H1 (cell line): ENCODE results near the gene GDPD4. TPM values are rescaled to one million over a fixed set of nuclear protein-coding genes. Genes with fewer than 3 reads are reported as not detected.

Experiments used
- CTBP2 ChIP-seq: IDR thresholded peaks from 2 replicates; pipeline ENCODE4 v1.7.0; 2011; ENCODE audit warnings: borderline replicate concordance, mild to moderate bottlenecking, moderate library complexity, mixed read lengths, low read length; ENCODE audit not compliant: insufficient read depth, insufficient read length
- polyA plus RNA-seq, 7 experiments: library from polyadenylated mRNA; depleted of rRNA in 3 of 7; stranded (reverse) in 5 of 7; unstranded in 2 of 7; fragments of >200 nt in 5 of 7; fragments of 200-250 nt in 2 of 7; gene quantifications; 1 replicate in 5 of 7; 2 replicates in 1 of 7; 4 replicates in 1 of 7; pipeline versions ENCODE4 v1.2.1 to v1.2.3, GENCODE V29; 2011 to 2013; ENCODE audit warnings: missing spikeins in 2 of 7, mixed read lengths in 2 of 7
- total RNA-seq: library from RNA; stranded (reverse); fragmentation: NEBNext Ultra II Directional; extraction: Animal tissue kit (Norgen Biotek cat#: 25700); gene quantifications from 2 replicates; pipeline ENCODE4 v1.2.1, GENCODE V29; 2021

GDPD4 gene
- total and polyA plus RNA-seq, 2 of the 8 experiments (the other 6 are each of a cell fraction or from before 2014, with no cell fraction given): not detected

DNA sequence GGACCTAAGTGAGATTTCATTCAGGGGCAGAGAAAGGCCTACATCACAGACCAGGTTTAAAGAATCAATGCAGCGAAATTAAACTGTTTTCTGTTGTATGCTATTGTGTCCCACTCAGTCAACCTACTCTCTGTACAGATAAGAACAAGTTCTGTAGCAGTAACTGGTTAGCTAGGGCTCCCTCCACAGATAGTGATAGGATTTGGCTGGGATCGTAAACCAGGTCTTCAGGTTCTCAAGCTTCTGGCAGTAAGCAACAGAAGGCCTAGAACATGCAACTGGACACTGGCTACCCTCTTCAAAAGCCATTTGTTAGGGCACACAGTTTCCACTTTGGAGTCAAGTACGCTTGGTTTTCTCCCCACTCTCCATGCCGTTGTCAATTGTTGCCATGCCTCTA lies 69.2 kb downstream of the GDPD4 start (continued):
- no peak for TF ChIP-seq CTBP2
